Endodermal cell (in vitro differentiated cells): ENCODE measurements around the gene CLDN18. TPM values are rescaled to one million over a fixed set of nuclear protein-coding genes. Genes with fewer than 3 reads are reported as not detected.

Experiments used
- DNase-seq: peaks from one replicate; pipeline ENCODE4 v3.0.0-alpha.2; 2017
- H3K27ac ChIP-seq: 2 replicates; pipeline ENCODE4 v1.5.1; 2013; ENCODE audit warnings: mild to moderate bottlenecking, low read depth, low read length, moderate library complexity
- H3K27me3 ChIP-seq: 2 replicates; pipeline ENCODE4 v1.6.1; 2013; ENCODE audit warnings: mild to moderate bottlenecking, low read length, moderate library complexity; ENCODE audit not compliant: insufficient read depth, control insufficient read depth, poor library complexity, severe bottlenecking
- H3K36me3 ChIP-seq: 2 replicates; pipeline ENCODE4 v1.7.0; 2013; ENCODE audit warnings: mild to moderate bottlenecking, low read length, moderate library complexity; ENCODE audit not compliant: control insufficient read depth, insufficient read depth
- H3K4me1 ChIP-seq: one replicate; pipeline ENCODE4 v1.7.0; 2013; ENCODE audit warnings: low read length; ENCODE audit not compliant: control insufficient read depth, insufficient read depth
- H3K4me3 ChIP-seq: 2 replicates; pipeline ENCODE4 v1.5.1; 2013; ENCODE audit warnings: mild to moderate bottlenecking, low read length, moderate library complexity
- H3K9ac ChIP-seq: 2 replicates; pipeline ENCODE4 v1.6.1; 2013; ENCODE audit warnings: mild to moderate bottlenecking, low read length, moderate library complexity; ENCODE audit not compliant: poor library complexity, severe bottlenecking; ENCODE audit errors: extremely low read depth
- H3K9me3 ChIP-seq: 2 replicates; pipeline ENCODE4 v1.6.1; 2013; ENCODE audit warnings: mild to moderate bottlenecking, low read length, moderate library complexity; ENCODE audit not compliant: control insufficient read depth
- H3K27ac Mint-ChIP-seq: 2 replicates; pipeline ENCODE4 v1.8.0; 2020; ENCODE audit warnings: mixed read lengths
- H3K27me3 Mint-ChIP-seq: 2 replicates; pipeline ENCODE4 v1.8.0; 2021; ENCODE audit warnings: mild to moderate bottlenecking, mixed read lengths; ENCODE audit not compliant: insufficient read depth
- H3K36me3 Mint-ChIP-seq: 2 replicates; pipeline ENCODE4 v1.8.0; 2020; ENCODE audit warnings: low read depth, mixed read lengths
- H3K4me1 Mint-ChIP-seq: 2 replicates; pipeline ENCODE4 v1.8.0; 2020; ENCODE audit warnings: mixed read lengths
- H3K4me3 Mint-ChIP-seq: 2 replicates; pipeline ENCODE4 v1.8.0; 2020; ENCODE audit warnings: mild to moderate bottlenecking, moderate library complexity, mixed read lengths
- H3K9me3 Mint-ChIP-seq: 2 replicates; pipeline ENCODE4 v1.8.0; 2020; ENCODE audit warnings: mild to moderate bottlenecking, mixed read lengths
- CTCF ChIP-seq: fragments of 200-600 bp; sonication (generic); conservative IDR thresholded peaks from 2 replicates; pipeline ENCODE4 v1.5.0; 2021; ENCODE audit warnings: antibody characterized with exemption, mild to moderate bottlenecking
- WGBS, 2 experiments: methylation state at CpG; one replicate each; pipeline versions ENCODE4 v1.1.5 to v1.1.7; 2013; ENCODE audit warnings: missing lambda C conversion rate in 2 of 2, mixed read lengths in 1 of 2; ENCODE audit not compliant: insufficient coverage in 1 of 2, insufficient read length in 1 of 2; 5-methylcytosine and 5-hydroxymethylcytosine counted together
- long read RNA-seq, 4 experiments: library from polyadenylated mRNA in 2 of 4; library from RNA in 1 of 4; library from capped mRNA in 1 of 4; stranded (forward) in 3 of 4; unstranded in 1 of 4; transcript quantifications; one replicate each; pipeline ENCODE4 v2.0.0, GENCODE V29; 2020 to 2021; ENCODE audit warnings: inconsistent platforms in 1 of 4
- polyA plus RNA-seq, 2 experiments: library from polyadenylated mRNA; stranded (reverse); fragments of 50-300 nt; gene quantifications; one replicate each; pipeline ENCODE4 v1.2.3, GENCODE V29; 2013
- total RNA-seq, 2 donors: library from RNA; stranded (reverse); fragmentation: NEBNext Ultra II Directional in 1 of 2; extraction: Animal tissue kit (Norgen Biotek cat#: 25700) in 1 of 2; gene quantifications; 2 replicates in 1 of 2; 3 replicates in 1 of 2; pipeline ENCODE4 v1.2.1, GENCODE V29; 2021

The CLDN18 gene
- under 1 TPM; 0.13 to 0.27 TPM for total RNA-seq
- 0.71 TPM for polyA plus RNA-seq (2013, experiment 1 of 2)
- polyA plus RNA-seq (2013, experiment 2 of 2), result 0.58 TPM
- long read RNA-seq, experiment 1, result 0 reads
- long read RNA-seq, experiment 2, partial matches to known transcripts, result 1 of 2 reads
- long read RNA-seq, experiment 2, other reads (novel, unspliced or antisense), result 0 of 2 reads
- long read RNA-seq, experiment 3, partial matches to known transcripts, result 0 of 2 reads
- long read RNA-seq, experiment 3, other reads (novel, unspliced or antisense), result 1 of 2 reads
- long read RNA-seq, experiment 4, partial matches to known transcripts, result 1 of 2 reads
- long read RNA-seq, experiment 4, other reads (novel, unspliced or antisense), result 0 of 2 reads

- Mint-ChIP-seq H3K27ac (no peak within 1 kb of the TSS), H3K27me3 (peaks cover 40% of the 10 kb centered on the region), H3K4me1 (peaks cover 28% of the 10 kb centered on the region), H3K9me3 (peaks cover 4% of the 10 kb centered on the region), H3K4me3 (no peak within 1 kb of the TSS), H3K36me3 (no peaks in the 10 kb centered on the region)
- H3K9me3 ChIP-seq, result peaks cover 7% of the 10 kb centered on the region
- peak; percentile 67 for TF ChIP-seq CTCF
- 82 to 92% methylated on average over 16 to 30 of the region's 30 CpGs for WGBS, 2 experiments
- peak; percentile 81 for DNase-seq
- peaks cover 14% of the 10 kb centered on the region for H3K36me3 ChIP-seq
- no peak within 1 kb of the TSS for H3K27ac ChIP-seq
- no peak within 1 kb of the TSS for H3K4me3 ChIP-seq
- no peak within 1 kb of the TSS for H3K9ac ChIP-seq
- peaks cover 12% of the 10 kb centered on the region for H3K4me1 ChIP-seq
- H3K27me3 ChIP-seq, result no peaks in the 10 kb centered on the region
Observed at GRCh38 chr3:138009476-138010272, at the start of gene CLDN18. Gene CLDN18 (plus strand): TSS chr3:138010165. CDS start chr3:138010226, 61 bp downstream.

GRCh38 chr3:137962251-137962650 is 47.7 kb upstream of the CLDN18 start:
- H3K4me1 Mint-ChIP-seq, result peaks cover 2% of the 10 kb centered on the region
- peaks cover 2% of the 10 kb centered on the region for H3K27me3 Mint-ChIP-seq
- no peak for DNase-seq
- peaks cover 8% of the 10 kb centered on the region for H3K9me3 Mint-ChIP-seq
- no peak overlapping the region for H3K9ac ChIP-seq
- TF ChIP-seq CTCF, result no peak
- no peaks in the 10 kb centered on the region for H3K36me3 Mint-ChIP-seq
- 95% methylated on average over 7 of the region's 7 CpGs; no CpG with 5 or more reads in 1 of the 2 experiments for WGBS, 2 experiments
- H3K4me3 Mint-ChIP-seq, result no peak overlapping the region
- H3K27ac Mint-ChIP-seq, result no peak overlapping the region
- no peaks in the 10 kb centered on the region for H3K27me3 ChIP-seq
- no peak overlapping the region for H3K4me3 ChIP-seq
- no peaks in the 10 kb centered on the region for H3K36me3 ChIP-seq
- peaks cover 5% of the 10 kb centered on the region for H3K9me3 ChIP-seq
- no peaks in the 10 kb centered on the region for H3K4me1 ChIP-seq
- no peak overlapping the region for H3K27ac ChIP-seq

GRCh38 chr3:137963463-137963862 is 46.5 kb upstream of the CLDN18 start:
- Mint-ChIP-seq H3K27me3 (peaks cover 2% of the 10 kb centered on the region), H3K36me3 (no peaks in the 10 kb centered on the region), H3K27ac (no peak overlapping the region), H3K9me3 (peaks cover 8% of the 10 kb centered on the region), H3K4me3 (no peak overlapping the region), H3K4me1 (peaks cover 2% of the 10 kb centered on the region)
- TF ChIP-seq CTCF, result no peak
- Histone ChIP-seq H3K4me1 (no peaks in the 10 kb centered on the region), H3K27me3 (no peaks in the 10 kb centered on the region), H3K36me3 (no peaks in the 10 kb centered on the region), H3K9ac (no peak overlapping the region), H3K4me3 (no peak overlapping the region), H3K27ac (no peak overlapping the region), H3K9me3 (peaks cover 5% of the 10 kb centered on the region)
- 87 to 100% methylated on average over 4 of the region's 4 CpGs for WGBS, 2 experiments
- no peak for DNase-seq
